Osteocyte (in vitro differentiated cells): ENCODE data around the gene ARMC2. TPM values are rescaled to one million over a fixed set of nuclear protein-coding genes. Genes with fewer than 3 reads are reported as not detected.

Source experiments
- DNase-seq: peaks from one replicate; pipeline ENCODE4 v3.0.0; 2021; ENCODE audit warnings: mixed read lengths; ENCODE audit not compliant: unreplicated experiment; ENCODE audit errors: extremely low spot score
- H3K27ac Mint-ChIP-seq: one replicate; pipeline ENCODE4 v1.8.0; 2021; ENCODE audit warnings: mild to moderate bottlenecking, mixed read lengths; ENCODE audit not compliant: unreplicated experiment
- H3K27me3 Mint-ChIP-seq: one replicate; pipeline ENCODE4 v1.8.0; 2021; ENCODE audit warnings: mixed read lengths; ENCODE audit not compliant: unreplicated experiment
- H3K36me3 Mint-ChIP-seq: one replicate; pipeline ENCODE4 v1.8.0; 2021; ENCODE audit warnings: mixed read lengths; ENCODE audit not compliant: unreplicated experiment
- H3K4me1 Mint-ChIP-seq: one replicate; pipeline ENCODE4 v1.8.0; 2021; ENCODE audit warnings: mixed read lengths; ENCODE audit not compliant: unreplicated experiment
- H3K4me3 Mint-ChIP-seq: one replicate; pipeline ENCODE4 v1.8.0; 2021; ENCODE audit warnings: mild to moderate bottlenecking, moderate library complexity, mixed read lengths; ENCODE audit not compliant: unreplicated experiment
- H3K9me3 Mint-ChIP-seq: one replicate; pipeline ENCODE4 v1.8.0; 2021; ENCODE audit warnings: mixed read lengths; ENCODE audit not compliant: unreplicated experiment
- total RNA-seq: library from RNA; stranded (reverse); gene quantifications from 2 replicates; pipeline ENCODE4 v1.2.1, GENCODE V29; 2021
- TF ChIP-seq, protein P1 (sequence below): fragments of 200-600 bp; sonication (generic); IDR thresholded peaks from 2 replicates; pipeline ENCODE4 v1.5.0; 2021; ENCODE audit warnings: antibody characterized with exemption, mild to moderate bottlenecking, moderate library complexity

ARMC2 gene
- total RNA-seq, 1 donor from 2014 or later = 8.3 TPM

DNA sequence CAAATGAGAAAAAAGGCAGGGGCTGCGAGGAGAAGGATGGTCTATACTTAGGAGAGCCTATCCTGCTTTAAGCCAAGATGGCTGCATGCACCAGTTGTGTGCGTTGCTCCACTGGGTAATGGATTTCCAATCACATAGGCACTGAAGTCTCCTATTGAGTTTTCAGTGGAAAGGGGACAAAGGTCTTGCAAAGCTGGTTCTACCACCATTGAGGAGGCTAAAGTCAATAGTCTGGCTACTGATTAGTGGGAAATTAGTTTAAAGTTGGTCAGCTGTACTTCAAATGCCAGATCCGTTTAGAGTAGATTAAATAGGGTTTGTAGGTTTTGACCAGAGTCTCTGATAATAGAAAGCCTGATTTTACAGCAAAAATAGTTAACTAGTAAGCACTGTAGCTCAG, 141.5 kb downstream of the ARMC2 start:
- Mint-ChIP-seq H3K36me3 (peaks cover 36% of the 10 kb centered on the region), H3K4me1 (no peaks in the 10 kb centered on the region), H3K9me3 (no peaks in the 10 kb centered on the region), H3K4me3 (no peak overlapping the region), H3K27me3 (no peaks in the 10 kb centered on the region), H3K27ac (no peak overlapping the region)
- DNase-seq = no peak
- TF ChIP-seq, protein P1, sequence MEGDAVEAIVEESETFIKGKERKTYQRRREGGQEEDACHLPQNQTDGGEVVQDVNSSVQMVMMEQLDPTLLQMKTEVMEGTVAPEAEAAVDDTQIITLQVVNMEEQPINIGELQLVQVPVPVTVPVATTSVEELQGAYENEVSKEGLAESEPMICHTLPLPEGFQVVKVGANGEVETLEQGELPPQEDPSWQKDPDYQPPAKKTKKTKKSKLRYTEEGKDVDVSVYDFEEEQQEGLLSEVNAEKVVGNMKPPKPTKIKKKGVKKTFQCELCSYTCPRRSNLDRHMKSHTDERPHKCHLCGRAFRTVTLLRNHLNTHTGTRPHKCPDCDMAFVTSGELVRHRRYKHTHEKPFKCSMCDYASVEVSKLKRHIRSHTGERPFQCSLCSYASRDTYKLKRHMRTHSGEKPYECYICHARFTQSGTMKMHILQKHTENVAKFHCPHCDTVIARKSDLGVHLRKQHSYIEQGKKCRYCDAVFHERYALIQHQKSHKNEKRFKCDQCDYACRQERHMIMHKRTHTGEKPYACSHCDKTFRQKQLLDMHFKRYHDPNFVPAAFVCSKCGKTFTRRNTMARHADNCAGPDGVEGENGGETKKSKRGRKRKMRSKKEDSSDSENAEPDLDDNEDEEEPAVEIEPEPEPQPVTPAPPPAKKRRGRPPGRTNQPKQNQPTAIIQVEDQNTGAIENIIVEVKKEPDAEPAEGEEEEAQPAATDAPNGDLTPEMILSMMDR = no peak

DNA sequence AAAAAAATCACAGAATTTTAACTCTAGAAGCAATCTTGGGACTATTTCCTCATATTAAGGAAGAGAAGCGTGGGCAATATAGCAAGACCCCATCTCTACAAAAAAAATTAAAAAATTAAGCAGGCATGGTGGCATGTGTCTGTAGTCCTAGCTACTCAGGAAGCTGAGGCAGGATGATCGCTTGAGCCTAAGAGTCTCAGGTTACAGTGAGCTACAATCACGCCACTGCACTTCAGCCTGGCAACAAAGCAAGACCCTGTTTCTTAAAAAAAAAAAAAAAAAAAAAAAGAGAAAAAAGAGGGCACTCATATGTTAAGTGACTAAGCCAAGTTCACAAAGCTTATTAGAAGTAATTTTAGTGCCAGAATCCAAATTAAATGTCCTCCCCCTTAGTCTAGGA, 145.7 kb downstream of the ARMC2 start:
- Mint-ChIP-seq H3K36me3 (peaks cover 36% of the 10 kb centered on the region), H3K9me3 (no peaks in the 10 kb centered on the region), H3K4me1 (no peaks in the 10 kb centered on the region), H3K27ac (no peak overlapping the region), H3K27me3 (no peaks in the 10 kb centered on the region), H3K4me3 (no peak overlapping the region)
- TF ChIP-seq, protein P1 = no peak
- DNase-seq = no peak

DNA sequence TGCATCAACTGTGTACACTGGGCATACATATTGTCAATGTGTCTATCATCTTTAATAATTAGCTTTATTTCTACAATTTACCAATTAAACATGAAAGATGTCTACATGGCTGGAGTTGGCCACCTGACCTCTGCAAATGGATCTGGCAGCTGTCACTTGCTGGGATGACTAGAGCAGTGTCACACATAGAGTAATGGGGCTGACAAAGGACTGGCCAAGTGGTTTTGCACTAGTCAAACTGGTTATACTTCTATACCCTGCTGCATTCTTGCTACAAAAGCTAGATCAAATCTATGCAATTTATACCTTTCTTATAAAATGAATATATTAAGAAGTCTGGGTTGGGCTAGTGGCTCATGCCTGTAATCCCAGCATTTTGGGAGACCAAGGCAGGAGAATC, 147.1 kb downstream of the ARMC2 start:
- H3K9me3 Mint-ChIP-seq = no peaks in the 10 kb centered on the region
- TF ChIP-seq, protein P1 = no peak
- no peak for DNase-seq
- no peaks in the 10 kb centered on the region for H3K27me3 Mint-ChIP-seq
- H3K4me3 Mint-ChIP-seq = no peak overlapping the region
- no peaks in the 10 kb centered on the region for H3K4me1 Mint-ChIP-seq
- peaks cover 36% of the 10 kb centered on the region for H3K36me3 Mint-ChIP-seq
- no peak overlapping the region for H3K27ac Mint-ChIP-seq

DNA sequence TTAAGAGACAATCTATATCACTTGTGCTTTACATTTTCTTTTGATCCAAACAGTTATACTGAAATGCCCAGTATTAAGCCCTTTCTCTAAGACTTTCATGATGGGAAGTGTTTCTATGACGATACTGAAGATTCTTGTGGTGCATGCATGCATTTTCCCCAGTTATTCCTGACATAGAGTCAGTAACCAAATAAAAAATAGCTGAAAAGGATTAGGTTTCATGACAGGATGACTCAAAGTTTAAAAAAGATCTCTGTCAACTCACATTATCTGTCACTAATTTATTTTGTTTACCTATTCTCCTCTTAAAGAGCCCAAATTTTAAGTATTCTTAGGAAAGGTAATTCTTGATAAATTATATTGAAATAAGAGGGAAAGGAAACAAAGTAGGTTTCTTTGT, 148.0 kb downstream of the ARMC2 start:
- Mint-ChIP-seq H3K4me3 (no peak overlapping the region), H3K4me1 (no peaks in the 10 kb centered on the region), H3K27me3 (no peaks in the 10 kb centered on the region), H3K9me3 (no peaks in the 10 kb centered on the region), H3K36me3 (peaks cover 29% of the 10 kb centered on the region), H3K27ac (no peak overlapping the region)
- DNase-seq = no peak
- TF ChIP-seq, protein P1 = no peak

DNA sequence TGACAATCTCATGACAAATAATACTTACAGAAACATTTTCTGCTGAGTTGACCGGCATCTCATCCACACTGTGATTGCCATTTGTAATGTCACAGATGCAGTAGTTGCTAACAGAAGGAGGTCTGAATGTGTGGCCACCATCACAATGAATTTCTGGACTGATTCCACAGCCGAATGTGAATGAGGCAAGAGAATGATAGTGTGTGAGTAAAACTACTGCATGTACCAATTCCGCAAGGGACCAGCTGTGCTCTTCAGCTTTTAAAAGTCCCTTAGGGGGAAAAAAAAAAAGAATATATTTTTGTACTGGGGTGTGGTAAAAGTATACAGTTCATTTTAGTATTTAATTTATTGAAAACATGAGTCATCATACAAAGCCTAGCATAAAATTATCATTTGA, 150.3 kb downstream of the ARMC2 start:
- DNase-seq = no peak
- H3K4me3 Mint-ChIP-seq = no peak overlapping the region
- no peak overlapping the region for H3K27ac Mint-ChIP-seq
- no peaks in the 10 kb centered on the region for H3K9me3 Mint-ChIP-seq
- H3K4me1 Mint-ChIP-seq = no peaks in the 10 kb centered on the region
- TF ChIP-seq, protein P1 = no peak
- H3K36me3 Mint-ChIP-seq = peaks cover 19% of the 10 kb centered on the region
- no peaks in the 10 kb centered on the region for H3K27me3 Mint-ChIP-seq
